Esophagus (tissue), 2 donors: Measurements from ENCODE around the gene CIC. TPM values are rescaled to one million over a fixed set of nuclear protein-coding genes. Genes with fewer than 3 reads are reported as not detected.
"Not testable (repeated sequence)": the region's sequence is repeated elsewhere in the genome, so short reads cannot be mapped to it uniquely, and the experiment has no call there.

Experiments
- H3K27ac ChIP-seq, 2 donors: one replicate each; pipeline ENCODE4 v1.5.1; 2013; ENCODE audit warnings: low read depth in 2 of 2, mild to moderate bottlenecking in 2 of 2, inconsistent platforms in 1 of 2, low read length in 1 of 2, moderate library complexity in 1 of 2
- H3K27me3 ChIP-seq, 2 donors: one replicate each; pipeline ENCODE4 v1.6.1; 2013; ENCODE audit warnings: low read length in 2 of 2, control low read depth in 1 of 2, mild to moderate bottlenecking in 1 of 2; ENCODE audit not compliant: insufficient read depth in 2 of 2, control insufficient read depth in 1 of 2
- H3K36me3 ChIP-seq, 2 donors: one replicate each; pipeline ENCODE4 v1.6.1; 2013; ENCODE audit warnings: low read length in 1 of 2; ENCODE audit not compliant: control insufficient read depth in 2 of 2, insufficient read depth in 2 of 2
- H3K4me1 ChIP-seq, 2 donors: one replicate each; pipeline ENCODE4 v1.6.1; 2013; ENCODE audit warnings: low read length in 1 of 2; ENCODE audit not compliant: control insufficient read depth in 2 of 2, insufficient read depth in 2 of 2
- H3K4me3 ChIP-seq, 2 donors: one replicate each; pipeline ENCODE4 v1.5.1; 2013; ENCODE audit warnings: low read length in 2 of 2, mild to moderate bottlenecking in 2 of 2, low read depth in 1 of 2, moderate library complexity in 1 of 2
- H3K9me3 ChIP-seq, 2 donors: one replicate each; pipeline ENCODE4 v1.6.1; 2013; ENCODE audit warnings: mild to moderate bottlenecking in 2 of 2, low read depth in 1 of 2, low read length in 1 of 2, moderate library complexity in 1 of 2; ENCODE audit not compliant: control insufficient read depth in 2 of 2, insufficient read depth in 1 of 2
- WGBS, 2 donors: extraction: QIAGEN DNeasy Blood & Tissue Kit; methylation state at CpG; one replicate each; pipeline ENCODE4 v1.1.7; 2013; 5-methylcytosine and 5-hydroxymethylcytosine counted together
- polyA plus RNA-seq, 2 donors: library from polyadenylated mRNA; stranded (reverse); fragments of 200-250 nt; gene quantifications; one replicate each; pipeline ENCODE4 v1.2.3, GENCODE V29; 2013
- donor health status: healthy with polysubstance abuse.
- donor health status: Bipolar disorder and iron deficiency.

CIC gene
- polyA plus RNA-seq, 2 donors: 20.6 to 35.2 TPM

DNA sequence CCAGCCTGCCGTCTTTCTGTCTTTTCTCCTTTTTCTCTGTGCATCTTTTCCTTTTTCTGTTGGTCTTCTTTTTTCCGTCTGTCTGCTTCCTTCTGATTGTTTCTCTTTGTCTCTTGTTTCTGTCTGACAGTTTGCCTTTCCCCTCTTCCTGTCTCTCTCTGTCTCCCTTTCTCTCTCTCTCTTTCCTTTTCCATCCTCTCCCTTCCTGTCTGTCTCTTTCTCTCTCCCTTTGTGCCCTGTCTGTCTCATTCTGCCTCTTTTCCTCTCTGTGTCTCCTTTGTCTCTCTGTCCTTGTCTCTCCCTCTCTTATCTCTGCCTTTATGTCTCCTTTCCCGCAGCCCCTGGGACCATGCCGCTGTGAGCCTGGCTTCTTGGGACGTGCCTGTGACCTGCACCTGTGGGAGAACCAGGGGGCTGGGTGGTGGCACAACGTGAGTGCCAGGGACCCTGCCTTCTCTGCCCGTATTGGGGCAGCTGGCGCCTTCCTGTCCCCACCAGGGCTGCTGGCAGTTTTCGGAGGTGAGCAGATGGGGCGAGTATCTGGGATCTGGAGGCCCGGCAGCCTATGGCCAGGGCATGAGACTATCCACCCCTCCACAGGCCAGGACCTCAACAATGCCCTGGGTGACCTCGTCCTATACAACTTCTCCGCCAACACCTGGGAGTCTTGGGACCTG lies 65.8 kb downstream of the CIC start:
- Histone ChIP-seq H3K36me3 (peaks cover 9 to 14% of the 10 kb centered on the region in 2 donors), H3K4me3 (no peak overlapping the region), H3K4me1 (no peaks in the 10 kb centered on the region), H3K27me3 (no peaks in the 10 kb centered on the region), H3K9me3 (no peaks in the 10 kb centered on the region), H3K27ac (no peak overlapping the region)
- WGBS, 2 donors: 89% methylated on average over 13 of the region's 13 CpGs

DNA sequence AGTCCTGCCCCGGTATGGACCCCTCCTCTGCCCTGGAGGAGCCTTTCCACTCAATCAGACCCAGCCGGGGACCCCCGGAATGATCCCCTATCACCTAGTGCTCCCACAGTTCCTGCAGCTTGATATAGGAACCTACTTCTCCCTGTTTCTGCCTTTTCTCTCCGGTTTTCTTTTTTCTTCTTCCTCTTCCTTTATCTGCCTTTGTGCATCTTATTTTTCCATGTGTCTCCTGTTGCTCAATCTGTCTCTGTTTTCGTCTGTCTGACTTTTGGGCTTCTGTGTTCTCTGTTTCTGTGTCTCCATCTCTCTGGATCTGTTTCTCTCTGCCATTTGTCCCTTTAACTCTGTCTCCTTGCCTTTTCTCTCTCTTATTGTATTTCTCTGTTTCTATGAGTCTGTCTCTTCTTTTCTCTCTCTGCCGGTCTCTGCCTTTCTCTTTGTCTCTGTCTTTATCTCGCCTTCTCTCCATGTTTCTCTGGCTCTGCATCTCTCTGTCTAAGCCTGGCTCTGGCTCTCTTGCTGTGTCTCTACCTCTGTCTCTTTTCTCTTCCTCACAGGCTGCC lies 66.4 kb downstream of the CIC start:
- no peaks in the 10 kb centered on the region for H3K9me3 ChIP-seq
- no peaks in the 10 kb centered on the region for H3K4me1 ChIP-seq
- peaks cover 9 to 14% of the 10 kb centered on the region in 2 donors for H3K36me3 ChIP-seq
- H3K27ac ChIP-seq: no peak overlapping the region
- no peak overlapping the region for H3K4me3 ChIP-seq
- WGBS, 2 donors: 86 to 87% methylated on average over 7 of the region's 7 CpGs
- H3K27me3 ChIP-seq: no peaks in the 10 kb centered on the region

GRCh38 chr19:42335971-42336370 lies 66.9 kb downstream of the CIC start:
- H3K4me3 ChIP-seq: no peak overlapping the region
- peaks cover 9 to 14% of the 10 kb centered on the region in 2 donors for H3K36me3 ChIP-seq
- H3K27me3 ChIP-seq: no peaks in the 10 kb centered on the region
- 93% methylated on average over 19 of the region's 19 CpGs for WGBS, 2 donors
- H3K27ac ChIP-seq: no peak overlapping the region
- H3K9me3 ChIP-seq: no peaks in the 10 kb centered on the region
- H3K4me1 ChIP-seq: no peaks in the 10 kb centered on the region

DNA sequence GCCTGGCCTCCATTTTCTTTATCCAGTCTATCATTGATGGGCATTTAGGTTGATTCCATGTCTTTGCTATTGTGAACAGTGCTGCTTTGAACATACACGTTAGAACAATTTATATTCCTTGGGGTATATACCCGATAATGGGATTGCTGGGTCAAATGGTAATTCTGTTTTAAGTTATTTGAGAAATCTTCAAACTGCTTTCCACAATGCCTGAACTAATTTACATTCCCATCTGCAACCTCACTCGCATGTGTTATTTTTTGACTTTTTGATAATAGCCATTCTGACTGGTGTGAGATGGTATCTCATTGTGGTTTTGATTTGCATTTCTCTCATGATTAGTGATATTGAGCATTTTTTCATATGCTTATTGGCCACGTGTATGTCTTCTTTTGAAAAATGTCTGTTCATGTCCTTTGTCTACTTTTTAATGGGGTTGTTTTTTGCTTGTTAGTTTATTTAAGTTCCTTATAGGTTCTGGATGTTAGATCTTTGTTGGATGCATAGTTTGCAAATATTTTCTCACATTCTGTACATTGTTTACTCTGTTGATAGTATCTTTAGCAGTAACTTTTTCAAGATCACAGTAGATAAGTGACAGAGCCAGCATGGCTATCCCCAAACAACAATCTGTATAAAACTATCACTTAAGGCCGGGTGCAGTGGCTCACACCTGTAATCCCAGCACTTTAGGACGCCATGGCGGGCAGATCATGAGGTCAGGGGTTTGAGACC lies 70.2 kb downstream of the CIC start:
- not testable (repeated sequence) for H3K4me3 ChIP-seq, H3K27me3 ChIP-seq, H3K9me3 ChIP-seq, H3K27ac ChIP-seq, H3K4me1 ChIP-seq
- 84 to 86% methylated on average over 7 of the region's 7 CpGs for WGBS, 2 donors
- peaks cover 9 to 15% of the 10 kb centered on the region in 2 donors for H3K36me3 ChIP-seq

DNA sequence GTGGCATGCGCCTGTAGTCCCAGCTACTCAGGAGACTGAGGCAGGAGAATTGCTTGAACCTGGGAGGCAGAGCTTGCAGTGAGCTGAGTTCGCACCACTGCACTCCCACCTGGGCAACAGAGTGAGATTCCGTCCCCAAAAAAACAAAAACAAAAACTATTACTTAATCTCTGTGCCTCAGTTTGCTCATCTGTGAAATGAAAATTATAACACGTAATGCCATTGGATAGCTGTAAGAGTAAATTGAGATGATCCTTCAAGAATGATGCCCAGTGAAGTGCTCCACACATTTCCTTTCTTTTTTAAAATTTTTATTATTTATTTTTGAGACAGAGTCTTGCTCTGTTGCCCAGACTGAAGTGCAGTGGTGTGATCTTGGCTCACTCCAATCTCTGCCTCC lies 70.9 kb downstream of the CIC start:
- H3K4me3 ChIP-seq, H3K27ac ChIP-seq, H3K4me1 ChIP-seq, H3K27me3 ChIP-seq, H3K9me3 ChIP-seq: not testable (repeated sequence)
- 96% methylated on average over 4 of the region's 4 CpGs for WGBS, 2 donors
- H3K36me3 ChIP-seq: peaks cover 9 to 17% of the 10 kb centered on the region in 2 donors

- no peaks in the 10 kb centered on the region for H3K9me3 ChIP-seq
- peaks cover 0 to 12% of the 10 kb centered on the region in 2 donors for H3K36me3 ChIP-seq
- 87 to 90% methylated on average over 14 to 17 of the region's 17 CpGs for WGBS, 2 donors
- no peaks in the 10 kb centered on the region for H3K27me3 ChIP-seq
- peaks cover 0 to 4% of the 10 kb centered on the region in 2 donors for H3K4me1 ChIP-seq
- no peak overlapping the region for H3K4me3 ChIP-seq
- H3K27ac ChIP-seq: no peak overlapping the region
Measured at GRCh38 chr19:42343344-42344110, 74.5 kb downstream of the CIC start.

- no peaks in the 10 kb centered on the region for H3K9me3 ChIP-seq
- H3K4me3 ChIP-seq: no peak overlapping the region
- H3K27me3 ChIP-seq: no peaks in the 10 kb centered on the region
- peaks cover 0 to 12% of the 10 kb centered on the region in 2 donors for H3K36me3 ChIP-seq
- H3K27ac ChIP-seq: no peak overlapping the region
- H3K4me1 ChIP-seq: peaks cover 0 to 4% of the 10 kb centered on the region in 2 donors
- WGBS, 2 donors: 85 to 91% methylated on average over 17 to 18 of the region's 18 CpGs
Measured at GRCh38 chr19:42344336-42344893, 75.4 kb downstream of the CIC start.
